Adrenal gland (tissue), 5 donors: ENCODE measurements around the gene RASIP1.

Experiments used
- POLR2A ChIP-seq, 2 donors: fragments of 450-650 bp; IDR thresholded peaks; one replicate each; pipeline ENCODE4 v1.6.1; 2017; ENCODE audit warnings: antibody characterized with exemption in 2 of 2, mild to moderate bottlenecking in 2 of 2, moderate library complexity in 1 of 2
- TF ChIP-seq, protein P1 (sequence below), 6 experiments: fragments of 450-650 bp in 4 of 6; fragments of 200-600 bp in 2 of 6; sonication (generic) in 1 of 6; IDR thresholded peaks; 1 replicate in 5 of 6; 2 replicates in 1 of 6; pipeline versions ENCODE4 v1.5.1 to v1.8.0; 2016 to 2021; ENCODE audit warnings: antibody characterized with exemption in 6 of 6, mild to moderate bottlenecking in 2 of 6, moderate library complexity in 1 of 6
- donor health status: DM: no; HTN: no; CAD: no.

DNA sequence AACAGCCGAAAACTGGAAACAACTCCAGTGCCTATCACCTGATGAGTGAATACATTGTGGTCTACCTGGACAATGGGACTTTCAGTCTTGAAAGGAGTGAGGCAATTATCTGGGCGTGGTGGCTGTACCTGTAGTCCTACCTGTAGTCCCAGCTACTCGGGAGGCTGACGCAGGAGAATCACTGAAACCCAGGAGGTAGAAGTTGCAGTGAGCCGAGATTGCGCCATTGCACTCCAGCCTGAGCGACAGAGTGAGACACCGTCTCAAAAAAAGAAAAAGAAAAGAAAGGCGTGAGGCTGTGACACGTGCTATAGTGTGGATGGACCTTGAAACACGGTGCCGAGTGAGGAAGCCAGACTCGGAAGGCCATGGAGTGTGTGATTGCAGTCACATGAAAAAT lies 63.5 kb downstream of the RASIP1 start:
- TF ChIP-seq, protein P1, sequence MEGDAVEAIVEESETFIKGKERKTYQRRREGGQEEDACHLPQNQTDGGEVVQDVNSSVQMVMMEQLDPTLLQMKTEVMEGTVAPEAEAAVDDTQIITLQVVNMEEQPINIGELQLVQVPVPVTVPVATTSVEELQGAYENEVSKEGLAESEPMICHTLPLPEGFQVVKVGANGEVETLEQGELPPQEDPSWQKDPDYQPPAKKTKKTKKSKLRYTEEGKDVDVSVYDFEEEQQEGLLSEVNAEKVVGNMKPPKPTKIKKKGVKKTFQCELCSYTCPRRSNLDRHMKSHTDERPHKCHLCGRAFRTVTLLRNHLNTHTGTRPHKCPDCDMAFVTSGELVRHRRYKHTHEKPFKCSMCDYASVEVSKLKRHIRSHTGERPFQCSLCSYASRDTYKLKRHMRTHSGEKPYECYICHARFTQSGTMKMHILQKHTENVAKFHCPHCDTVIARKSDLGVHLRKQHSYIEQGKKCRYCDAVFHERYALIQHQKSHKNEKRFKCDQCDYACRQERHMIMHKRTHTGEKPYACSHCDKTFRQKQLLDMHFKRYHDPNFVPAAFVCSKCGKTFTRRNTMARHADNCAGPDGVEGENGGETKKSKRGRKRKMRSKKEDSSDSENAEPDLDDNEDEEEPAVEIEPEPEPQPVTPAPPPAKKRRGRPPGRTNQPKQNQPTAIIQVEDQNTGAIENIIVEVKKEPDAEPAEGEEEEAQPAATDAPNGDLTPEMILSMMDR (IDR thresholded peaks at IDR 0.05) = no peak
- TF ChIP-seq POLR2A (IDR thresholded peaks at IDR 0.05) = no peak
